Measurements from ENCODE around the gene HGS.

HGS gene

GRCh38 chr17:81714412-81715106 is 30.7 kb downstream of the HGS start:
- no peak for DNase-seq
- in situ Hi-C loops (cut with MboI; ENCODE audit: low pct_unique_long_range_greater_than_20kb, low sequenced_read_pairs) = no loop called here

- no peak for DNase-seq
- in situ Hi-C loops (cut with MboI; ENCODE audit: low pct_unique_long_range_greater_than_20kb, low sequenced_read_pairs) = no loop called here
Measured at GRCh38 chr17:81715107-81715871, 31.5 kb downstream of the HGS start.

DNA sequence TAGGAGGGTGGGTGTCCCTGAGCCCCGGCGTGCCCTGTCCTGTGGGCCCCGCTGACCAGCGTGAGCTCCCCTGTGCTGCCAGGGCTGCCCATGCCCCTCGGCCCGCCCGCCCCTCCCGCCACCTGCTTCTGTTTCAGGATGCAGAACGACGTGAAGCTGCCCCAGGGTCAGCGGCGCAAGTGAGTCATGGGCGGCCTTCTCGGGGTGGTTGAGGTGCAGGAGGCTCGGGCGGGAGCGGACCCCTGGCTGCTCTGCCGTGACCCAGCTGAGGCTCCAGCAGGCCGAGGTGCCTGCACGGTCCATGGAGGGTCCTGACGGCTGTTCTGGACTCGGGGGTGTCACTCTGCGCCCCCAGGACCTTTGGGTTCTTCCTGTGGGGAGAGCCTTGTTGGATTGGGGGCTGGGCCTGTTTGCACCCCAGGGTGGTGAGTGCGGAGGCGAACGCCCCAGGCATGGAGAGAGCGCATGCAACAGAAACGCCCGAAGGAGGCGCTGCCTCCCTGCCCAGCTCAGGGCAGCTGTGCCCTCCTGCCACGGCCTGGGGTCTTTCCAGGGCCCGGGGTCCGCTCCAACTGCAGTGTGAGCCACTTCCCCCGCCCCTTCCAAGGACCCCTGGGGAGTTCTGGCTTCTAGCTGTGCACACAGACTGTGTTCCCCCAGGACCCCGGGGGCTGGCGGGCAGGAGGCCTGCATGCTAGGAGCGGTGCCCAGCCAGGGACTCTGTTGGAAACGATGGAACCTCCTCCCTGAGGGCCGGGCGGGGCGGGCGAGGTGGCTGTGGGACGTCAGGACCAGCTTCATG is 32.3 kb downstream of the HGS start:
- in situ Hi-C loops (cut with MboI; ENCODE audit: low pct_unique_long_range_greater_than_20kb, low sequenced_read_pairs) = no loop called here
- no peak for DNase-seq

DNA sequence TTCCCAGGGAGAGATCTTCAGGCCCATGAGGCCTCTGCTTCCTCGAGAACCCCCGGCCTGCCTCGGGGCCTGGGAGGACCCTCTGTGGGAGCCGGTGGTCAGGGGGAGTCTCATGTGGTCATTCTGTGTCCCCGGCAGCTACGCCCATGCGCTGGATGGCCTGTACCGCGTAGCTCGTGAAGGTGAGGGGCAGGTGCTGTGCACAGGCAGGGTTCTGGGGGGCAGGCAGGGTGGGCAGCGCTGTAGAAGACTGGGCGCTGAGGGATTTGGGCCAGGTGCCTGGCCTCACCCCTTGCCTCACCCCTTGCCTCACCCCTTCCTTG is 32.8 kb downstream of the HGS start:
- no peak for DNase-seq
- in situ Hi-C loops (cut with MboI; ENCODE audit: low pct_unique_long_range_greater_than_20kb, low sequenced_read_pairs) = no loop called here

DNA sequence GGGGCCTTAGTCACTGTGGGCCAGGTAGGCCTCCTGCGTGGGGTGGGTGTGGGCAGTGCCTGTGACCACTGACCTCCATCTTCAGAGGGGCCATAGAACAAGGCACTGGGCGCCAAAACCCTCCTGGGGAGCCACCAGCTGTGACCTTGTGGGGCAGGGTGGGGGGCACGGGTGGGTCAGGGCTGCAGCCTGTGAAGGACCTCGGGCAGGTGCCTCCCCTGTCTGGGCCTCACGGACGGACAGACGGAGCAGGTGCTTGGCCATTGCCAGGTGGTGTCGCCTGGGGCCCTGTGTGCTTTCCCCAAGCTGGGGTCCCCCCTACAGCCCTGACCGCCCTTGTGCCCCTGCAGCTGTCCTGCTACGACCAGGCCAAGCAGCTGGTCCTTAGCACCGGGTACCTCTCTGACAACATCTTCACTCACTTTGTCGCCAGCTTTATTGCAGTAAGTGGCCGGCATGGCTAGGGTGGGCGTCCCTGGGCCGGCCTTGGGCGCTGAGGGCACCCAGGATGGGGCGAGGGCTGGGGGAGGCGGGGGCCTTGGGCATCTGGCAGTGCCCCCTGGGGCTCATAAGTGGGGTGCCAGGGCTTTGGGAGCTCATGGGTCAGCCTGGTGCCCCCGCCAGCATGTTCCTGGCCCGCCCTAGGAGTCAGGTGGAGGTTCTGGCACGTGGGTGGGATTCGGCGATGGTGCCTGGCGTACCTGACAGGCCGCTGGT is 33.4 kb downstream of the HGS start:
- in situ Hi-C loops (cut with MboI; ENCODE audit: low pct_unique_long_range_greater_than_20kb, low sequenced_read_pairs) = no loop called here
- DNase-seq = no peak

GRCh38 chr17:81717766-81718089 is 33.9 kb downstream of the HGS start:
- DNase-seq = no peak
- in situ Hi-C loops (cut with MboI; ENCODE audit: low pct_unique_long_range_greater_than_20kb, low sequenced_read_pairs) = no loop called here

- in situ Hi-C loops (cut with MboI; ENCODE audit: low pct_unique_long_range_greater_than_20kb, low sequenced_read_pairs) = no loop called here
- no peak for DNase-seq
Measured at GRCh38 chr17:81719410-81720266, 35.8 kb downstream of the HGS start.

DNA sequence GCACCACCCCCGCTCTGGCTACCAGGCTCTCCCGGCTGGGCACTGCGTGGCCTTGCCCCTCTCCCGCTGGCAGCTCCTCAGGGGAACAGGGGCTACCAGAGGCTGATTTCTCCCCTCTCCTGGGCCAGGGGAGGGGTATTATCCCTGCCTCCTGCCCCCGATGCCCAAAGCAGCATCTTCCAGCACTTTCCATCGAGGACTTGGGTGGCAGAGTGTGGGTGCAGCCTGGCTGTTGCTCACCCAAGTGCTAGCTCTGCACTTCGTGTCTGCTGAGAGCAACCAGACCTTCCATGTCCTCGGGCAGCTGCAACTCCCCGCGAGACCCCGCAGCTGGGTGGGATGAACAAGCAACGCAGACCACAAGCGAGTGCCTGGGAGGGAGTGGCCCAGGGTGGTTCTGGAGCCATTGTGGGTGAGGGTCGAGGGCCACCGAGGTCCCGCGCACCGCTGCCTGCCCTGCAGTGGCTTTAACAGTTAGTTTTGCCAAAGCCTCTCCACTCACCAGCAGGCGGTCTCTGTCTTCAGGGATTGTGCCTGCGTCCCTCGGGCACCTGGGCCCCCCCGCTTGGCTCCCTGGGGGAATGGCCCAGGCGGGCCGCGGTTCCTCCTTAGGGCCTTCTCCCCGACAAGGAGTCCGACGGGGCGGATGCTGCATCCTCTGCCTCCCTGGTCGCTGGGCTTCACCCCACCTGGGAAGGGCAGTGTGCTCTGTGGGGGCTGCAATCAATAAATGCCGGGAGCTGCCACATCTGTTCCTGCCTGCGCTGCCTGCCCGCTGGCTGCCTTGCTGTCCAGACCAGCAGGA is 36.7 kb downstream of the HGS start:
- DNase-seq = no peak
- in situ Hi-C loops (cut with MboI; ENCODE audit: low pct_unique_long_range_greater_than_20kb, low sequenced_read_pairs) = no loop called here

- in situ Hi-C loops (cut with MboI; ENCODE audit: low pct_unique_long_range_greater_than_20kb, low sequenced_read_pairs) = no loop called here
- no peak for DNase-seq
Measured at GRCh38 chr17:81722184-81723120, 38.6 kb downstream of the HGS start.

- in situ Hi-C loops (cut with MboI; ENCODE audit: low pct_unique_long_range_greater_than_20kb, low sequenced_read_pairs) = no loop called here
Measured at GRCh38 chr17:81723651-81724209, 39.9 kb downstream of the HGS start.

GRCh38 chr17:81725439-81725838 is 41.6 kb downstream of the HGS start:
- no peak for DNase-seq
- in situ Hi-C loops (cut with MboI; ENCODE audit: low pct_unique_long_range_greater_than_20kb, low sequenced_read_pairs) = no loop called here

More at GRCh38 chr17:81723651-81724209, 39.9 kb downstream of the HGS start:
- DNase-seq = no peak

- in situ Hi-C loops (cut with MboI; ENCODE audit: low pct_unique_long_range_greater_than_20kb, low sequenced_read_pairs) = no loop called here
- no peak for DNase-seq
Measured at GRCh38 chr17:81726004-81726403, 42.2 kb downstream of the HGS start.

- DNase-seq = no peak
- in situ Hi-C loops (cut with MboI; ENCODE audit: low pct_unique_long_range_greater_than_20kb, low sequenced_read_pairs) = no loop called here
Measured at GRCh38 chr17:81727324-81728031, 43.7 kb downstream of the HGS start.

DNA sequence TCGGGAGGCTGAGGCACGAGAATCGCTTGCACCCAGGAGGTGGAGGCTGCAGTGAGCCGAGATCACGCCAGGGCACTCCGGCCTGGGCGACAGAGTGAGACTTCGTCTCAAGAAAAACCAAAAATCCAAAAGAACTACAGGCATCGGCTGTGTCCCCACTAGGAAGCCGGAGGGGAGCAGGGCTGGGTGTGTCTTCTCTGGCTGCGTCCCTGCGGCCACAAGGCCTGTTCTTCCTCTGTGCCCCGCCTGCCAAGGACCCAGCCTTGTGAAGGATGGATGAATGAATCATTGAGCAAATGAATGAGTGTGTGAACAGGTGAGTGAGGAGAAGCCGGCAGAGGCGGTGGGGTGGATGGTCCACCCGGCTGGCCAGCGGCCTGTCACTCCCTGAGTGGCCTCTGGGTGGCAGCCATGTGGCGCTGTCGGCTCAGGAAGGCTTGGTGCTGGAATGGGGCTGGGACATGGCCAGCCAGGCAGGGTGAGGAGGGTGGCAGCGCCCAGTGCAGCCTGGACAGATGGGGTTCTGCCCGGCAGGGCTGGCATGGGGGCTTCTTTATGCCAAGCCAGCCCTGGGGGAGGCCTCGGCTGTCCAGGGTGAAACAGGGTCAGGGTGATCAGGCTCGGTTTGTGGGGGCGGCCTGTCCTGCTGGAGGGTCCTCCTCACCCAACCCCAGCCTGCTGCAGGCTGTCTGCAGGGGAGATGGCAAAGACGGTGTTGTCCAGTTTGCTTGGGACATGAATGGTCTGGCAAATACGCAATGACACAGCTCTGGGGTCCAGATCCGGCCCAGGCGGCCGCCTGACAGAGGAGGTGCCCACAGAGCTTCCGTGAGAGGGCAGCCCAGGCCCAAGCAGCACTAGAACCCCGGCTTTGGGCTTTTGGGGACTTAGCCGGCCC is 49.9 kb downstream of the HGS start:
- in situ Hi-C loops (cut with MboI; ENCODE audit: low pct_unique_long_range_greater_than_20kb, low sequenced_read_pairs) = no loop called here
- peak; percentile 77 for DNase-seq

All from KBM-7 (cell line).